ENCODE data around the gene TM7SF2. TPM values are rescaled to one million over a fixed set of nuclear protein-coding genes. Genes with fewer than 3 reads are reported as not detected.

TM7SF2 gene
- total RNA-seq, 4 donors from 2014 or later = 29.4 to 59.5 (median 42.3) TPM

- no peak for TF ChIP-seq POLR2AphosphoS5 (IDR thresholded peaks at IDR 0.05)
- no peak for TF ChIP-seq CTCF (IDR thresholded peaks at IDR 0.05)
- no peak for TF ChIP-seq POLR2A (IDR thresholded peaks at IDR 0.05)
- no peak for TF ChIP-seq EP300 (IDR thresholded peaks at IDR 0.05; ENCODE audit: low read depth)
- intact Hi-C loops (cut with DNase I; ENCODE audit: low total_unique reads) = no loop called here
- H3K27ac ChIP-seq = no peak overlapping the region
- peaks cover 0 to 11% (median 3%) of the 10 kb centered on the region in 4 donors for H3K36me3 ChIP-seq
- no peaks in the 10 kb centered on the region for H3K4me1 ChIP-seq
- H3K4me3 ChIP-seq = no peak overlapping the region
- in situ Hi-C loops (cut with MboI; ENCODE audit: low pct_ligation_motif_present in 1 of 4, low pct_unique_long_range_greater_than_20kb in 1 of 4, low sequenced_read_pairs in 3 of 4) = no loop called here
- no peaks in the 10 kb centered on the region for H3K27me3 ChIP-seq
- 78 to 82% methylated on average over 4 of the region's 4 CpGs for WGBS, 2 donors (ENCODE audit: low coverage in 1 of 2)
- H3K9me3 ChIP-seq = no peaks in the 10 kb centered on the region
- DNase-seq = no peak
These were observed 7.0 kb upstream of the TM7SF2 start for GRCh38 chr11:65104628-65105027.

GRCh38 chr11:65107078-65107477 lies 4.6 kb upstream of the TM7SF2 start:
- no peak for DNase-seq
- TF ChIP-seq POLR2A (IDR thresholded peaks at IDR 0.05) (no peak), CTCF (IDR thresholded peaks at IDR 0.05) (no peak), POLR2AphosphoS5 (IDR thresholded peaks at IDR 0.05) (no peak), EP300 (IDR thresholded peaks at IDR 0.05; ENCODE audit: low read depth) (no peak)
- intact Hi-C loops (cut with DNase I; ENCODE audit: low total_unique reads) = no loop called here
- Histone ChIP-seq H3K9me3 (no peaks in the 10 kb centered on the region), H3K4me3 (no peak overlapping the region), H3K4me1 (peaks cover 0 to 15% (median 6%) of the 10 kb centered on the region in 4 donors), H3K27ac (no peak overlapping the region), H3K36me3 (peaks cover 0 to 11% (median 3%) of the 10 kb centered on the region in 4 donors), H3K27me3 (no peaks in the 10 kb centered on the region)
- WGBS, 2 donors (ENCODE audit: low coverage in 1 of 2) = 96% methylated on average over 11 of the region's 15 CpGs; no CpG with 5 or more reads in 1 of the 2 donors
- in situ Hi-C loops (cut with MboI; ENCODE audit: low pct_ligation_motif_present in 1 of 4, low pct_unique_long_range_greater_than_20kb in 1 of 4, low sequenced_read_pairs in 3 of 4) = no loop called here

- intact Hi-C loops (cut with DNase I; ENCODE audit: low total_unique reads) (no loop called here), in situ Hi-C loops (cut with MboI; ENCODE audit: low pct_ligation_motif_present in 1 of 4, low pct_unique_long_range_greater_than_20kb in 1 of 4, low sequenced_read_pairs in 3 of 4) (no loop called here)
- Histone ChIP-seq H3K27ac (no peak overlapping the region), H3K4me1 (peaks cover 2 to 24% (median 13%) of the 10 kb centered on the region in 4 donors), H3K36me3 (peaks cover 0 to 11% (median 3%) of the 10 kb centered on the region in 4 donors), H3K4me3 (no peak overlapping the region), H3K27me3 (no peaks in the 10 kb centered on the region), H3K9me3 (no peaks in the 10 kb centered on the region)
- no peak for TF ChIP-seq EP300 (IDR thresholded peaks at IDR 0.05; ENCODE audit: low read depth)
- no peak for TF ChIP-seq CTCF (IDR thresholded peaks at IDR 0.05)
- TF ChIP-seq POLR2AphosphoS5 (IDR thresholded peaks at IDR 0.05) = no peak
- no peak for TF ChIP-seq POLR2A (IDR thresholded peaks at IDR 0.05)
- no peak for DNase-seq
- 96% methylated on average over 52 of the region's 52 CpGs; no CpG with 5 or more reads in 1 of the 2 donors for WGBS, 2 donors (ENCODE audit: low coverage in 1 of 2)
These were observed 3.8 kb upstream of the TM7SF2 start for GRCh38 chr11:65107751-65108468.

- TF ChIP-seq POLR2AphosphoS5 (IDR thresholded peaks at IDR 0.05) = no peak
- no peak for TF ChIP-seq POLR2A (IDR thresholded peaks at IDR 0.05)
- TF ChIP-seq CTCF (IDR thresholded peaks at IDR 0.05) = no peak
- TF ChIP-seq EP300 (IDR thresholded peaks at IDR 0.05; ENCODE audit: low read depth) = no peak
- Histone ChIP-seq H3K4me3 (no peak overlapping the region), H3K4me1 (peaks cover 8 to 30% (median 19%) of the 10 kb centered on the region in 4 donors), H3K36me3 (peaks cover 0 to 11% (median 3%) of the 10 kb centered on the region in 4 donors), H3K27me3 (no peaks in the 10 kb centered on the region), H3K9me3 (no peaks in the 10 kb centered on the region), H3K27ac (no peak overlapping the region)
- WGBS, 2 donors (ENCODE audit: low coverage in 1 of 2) = 93 to 94% methylated on average over 9 to 29 of the region's 38 CpGs
- in situ Hi-C loops (cut with MboI; ENCODE audit: low pct_ligation_motif_present in 1 of 4, low pct_unique_long_range_greater_than_20kb in 1 of 4, low sequenced_read_pairs in 3 of 4) = no loop called here
- intact Hi-C loops (cut with DNase I; ENCODE audit: low total_unique reads) = no loop called here
- DNase-seq = no peak
These were observed 3.1 kb upstream of the TM7SF2 start for GRCh38 chr11:65108469-65109123.
